Uterus (tissue), 4 donors: ENCODE results near the gene MKX. TPM values are rescaled to one million over a fixed set of nuclear protein-coding genes. Genes with fewer than 3 reads are reported as not detected.

ENCODE experiments used
- DNase-seq, 2 donors: peaks; one replicate each; pipeline ENCODE4 v3.0.0-alpha.2; 2019 to 2020
- H3K27ac ChIP-seq, 2 donors: fragments of 200-600 bp; sonication (generic); 1 replicate in 1 of 2; 2 replicates in 1 of 2; pipeline ENCODE4 v1.5.1; 2016 to 2018
- H3K27me3 ChIP-seq, 2 donors: fragments of 200-600 bp; sonication (generic); one replicate each; pipeline ENCODE4 v1.5.1; 2018 to 2019; ENCODE audit warnings: control low read depth in 1 of 2
- H3K36me3 ChIP-seq, 2 donors: fragments of 200-600 bp; sonication (generic); one replicate each; pipeline ENCODE4 v1.5.1; 2019; ENCODE audit warnings: control low read depth in 1 of 2
- H3K4me1 ChIP-seq, 2 donors: fragments of 200-600 bp; sonication (generic); one replicate each; pipeline ENCODE4 v1.5.1; 2018 to 2019; ENCODE audit warnings: control low read depth in 1 of 2
- H3K4me3 ChIP-seq, 2 donors: fragments of 200-600 bp; sonication (generic); 1 replicate in 1 of 2; 2 replicates in 1 of 2; pipeline ENCODE4 v1.5.1; 2018 to 2019; ENCODE audit warnings: mild to moderate bottlenecking in 1 of 2
- H3K9me3 ChIP-seq, 2 donors: fragments of 200-600 bp; sonication (generic); one replicate each; pipeline ENCODE4 v1.5.1; 2019; ENCODE audit warnings: control low read depth in 1 of 2
- CTCF ChIP-seq, 4 experiments: fragments of 200-600 bp in 2 of 4; fragments of 450-650 bp in 2 of 4; sonication (generic) in 2 of 4; IDR thresholded peaks; one replicate each; pipeline ENCODE4 v1.5.1; 2016 to 2019; ENCODE audit warnings: antibody characterized with exemption in 4 of 4, mild to moderate bottlenecking in 2 of 4, moderate library complexity in 1 of 4
- POLR2A ChIP-seq, 2 donors: fragments of 450-650 bp; IDR thresholded peaks; one replicate each; pipeline ENCODE4 v1.6.1; 2016; ENCODE audit warnings: antibody characterized with exemption in 2 of 2, mild to moderate bottlenecking in 1 of 2, moderate library complexity in 1 of 2
- intact Hi-C: fragments of 100-400 bp; cut with DNase I; formaldehyde crosslinking; loops from one replicate; pipeline ENCODE4 v1.15.1; 2023; ENCODE audit warnings: low total_unique reads
- total RNA-seq, 4 donors: library from RNA; depleted of rRNA in 3 of 4; stranded (reverse); fragments of >200 nt in 3 of 4; gene quantifications; one replicate each; pipeline versions ENCODE4 v1.1.0 to v1.2.4, GENCODE V29; 2014 to 2023
- donor health status: DM: yes; HTN: yes; CAD: no.

The MKX gene
- total RNA-seq, 4 donors from 2014 or later: 4.4 to 7.6 (median 5.4) TPM

DNA sequence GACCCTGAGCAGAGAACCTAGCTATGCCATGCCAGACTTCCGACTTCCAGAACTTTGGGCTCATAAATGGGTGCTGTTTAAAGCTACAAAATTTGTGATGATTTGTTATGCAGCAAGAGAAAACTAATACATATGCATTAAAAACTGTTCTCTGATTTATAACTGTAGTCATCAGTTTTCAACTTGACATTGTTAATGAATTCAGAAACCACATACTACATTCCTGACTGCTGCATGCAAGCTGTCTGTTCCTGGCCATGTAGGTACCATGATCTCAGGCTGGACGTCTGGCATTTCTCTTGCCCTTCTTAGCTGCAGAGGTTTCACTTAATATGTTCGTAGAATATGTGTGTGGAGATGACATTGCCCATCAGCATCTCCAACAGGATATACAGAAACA, 28.4 kb downstream of the MKX start:
- Histone ChIP-seq H3K4me3 (no peak overlapping the region), H3K36me3 (no peaks in the 10 kb centered on the region), H3K4me1 (no peaks in the 10 kb centered on the region), H3K9me3 (no peaks in the 10 kb centered on the region), H3K27me3 (no peaks in the 10 kb centered on the region), H3K27ac (no peak overlapping the region)
- intact Hi-C loops: no loop called here
- DNase-seq: no peak
- no peak for TF ChIP-seq CTCF (IDR thresholded peaks at IDR 0.05)
- TF ChIP-seq POLR2A (IDR thresholded peaks at IDR 0.05): no peak

DNA sequence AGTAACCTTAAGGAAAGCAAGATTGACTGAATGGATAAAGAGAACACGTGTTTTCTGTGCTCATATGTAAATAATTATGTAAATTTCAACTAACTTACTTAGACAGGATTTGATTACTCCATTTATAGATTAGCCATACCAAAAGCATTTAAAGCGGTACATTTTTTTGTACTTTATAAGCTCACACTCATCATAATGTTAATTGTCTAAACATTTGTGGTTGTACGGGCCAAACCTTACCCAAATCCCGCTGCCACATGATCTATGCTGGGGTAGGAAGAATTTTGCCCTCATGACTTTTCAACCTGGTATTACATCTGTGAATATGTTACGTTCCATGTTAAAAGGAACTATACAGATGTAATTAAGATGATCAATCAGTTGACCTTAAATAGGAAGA, 29.1 kb downstream of the MKX start:
- Histone ChIP-seq H3K4me1 (no peaks in the 10 kb centered on the region), H3K9me3 (no peaks in the 10 kb centered on the region), H3K4me3 (no peak overlapping the region), H3K27ac (no peak overlapping the region), H3K36me3 (no peaks in the 10 kb centered on the region), H3K27me3 (no peaks in the 10 kb centered on the region)
- no peak for DNase-seq
- TF ChIP-seq CTCF (IDR thresholded peaks at IDR 0.05) (no peak), POLR2A (IDR thresholded peaks at IDR 0.05) (no peak)
- intact Hi-C loops: no loop called here

DNA sequence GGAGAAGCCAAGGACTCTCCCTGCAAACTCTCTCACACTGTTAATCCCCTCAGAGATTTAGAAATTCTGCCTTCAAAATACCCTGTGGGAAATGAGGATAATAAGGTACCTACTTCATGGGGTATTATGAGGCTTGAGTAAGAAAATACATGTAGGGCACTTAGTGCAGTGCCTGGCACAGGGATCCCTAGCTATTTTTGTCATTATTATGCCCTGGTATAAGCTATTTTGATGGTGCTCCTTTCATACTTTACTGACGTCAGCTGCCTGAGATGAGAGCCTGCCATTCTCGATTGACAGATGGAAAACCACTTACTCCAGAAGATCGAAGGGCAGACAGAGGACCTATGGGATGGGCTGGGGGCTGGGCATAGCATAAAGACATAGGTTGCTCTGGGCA, 30.1 kb downstream of the MKX start:
- TF ChIP-seq POLR2A (IDR thresholded peaks at IDR 0.05) (no peak), CTCF (IDR thresholded peaks at IDR 0.05) (no peak)
- no peaks in the 10 kb centered on the region for H3K27me3 ChIP-seq
- H3K4me1 ChIP-seq: no peaks in the 10 kb centered on the region
- intact Hi-C loops: no loop called here
- no peak overlapping the region for H3K4me3 ChIP-seq
- H3K9me3 ChIP-seq: no peaks in the 10 kb centered on the region
- no peak overlapping the region for H3K27ac ChIP-seq
- no peaks in the 10 kb centered on the region for H3K36me3 ChIP-seq
- DNase-seq: no peak

GRCh38 chr10:27714349-27714748, 31.3 kb downstream of the MKX start:
- TF ChIP-seq POLR2A (IDR thresholded peaks at IDR 0.05) (no peak), CTCF (IDR thresholded peaks at IDR 0.05) (no peak)
- Histone ChIP-seq H3K4me3 (no peak overlapping the region), H3K27ac (no peak overlapping the region), H3K36me3 (no peaks in the 10 kb centered on the region), H3K9me3 (no peaks in the 10 kb centered on the region), H3K27me3 (no peaks in the 10 kb centered on the region), H3K4me1 (no peaks in the 10 kb centered on the region)
- intact Hi-C loops: no loop called here
- no peak for DNase-seq

- H3K4me3 ChIP-seq: no peak overlapping the region
- no peaks in the 10 kb centered on the region for H3K36me3 ChIP-seq
- no peak for DNase-seq
- H3K27me3 ChIP-seq: no peaks in the 10 kb centered on the region
- intact Hi-C loops: no loop called here
- H3K27ac ChIP-seq: no peak overlapping the region
- TF ChIP-seq CTCF (IDR thresholded peaks at IDR 0.05) (no peak), POLR2A (IDR thresholded peaks at IDR 0.05) (no peak)
- H3K4me1 ChIP-seq: no peaks in the 10 kb centered on the region
- H3K9me3 ChIP-seq: no peaks in the 10 kb centered on the region
These were observed 31.7 kb downstream of the MKX start for GRCh38 chr10:27713941-27714340.
